ENCODE data around the gene PHYH.

- TF ChIP-seq CTCF (IDR thresholded peaks at IDR 0.05; ENCODE audit: insufficient read depth, low read depth, low read length) (no peak), EZH2 (IDR thresholded peaks at IDR 0.05; ENCODE audit: insufficient read depth, low read length) (no peak)
These were observed 38.7 kb upstream of the PHYH start for GRCh38 chr10:13338390-13339110.

Data from astrocyte (in vitro differentiated cells and primary cell).